Inflammatory macrophage treated with lipopolysaccharide for 4 hours (primary cell): ENCODE measurements around the gene RBP5.

Experiments
- DNase-seq: peaks from one replicate; pipeline ENCODE4 v3.0.0-alpha.2; 2020

Gene RBP5

DNA sequence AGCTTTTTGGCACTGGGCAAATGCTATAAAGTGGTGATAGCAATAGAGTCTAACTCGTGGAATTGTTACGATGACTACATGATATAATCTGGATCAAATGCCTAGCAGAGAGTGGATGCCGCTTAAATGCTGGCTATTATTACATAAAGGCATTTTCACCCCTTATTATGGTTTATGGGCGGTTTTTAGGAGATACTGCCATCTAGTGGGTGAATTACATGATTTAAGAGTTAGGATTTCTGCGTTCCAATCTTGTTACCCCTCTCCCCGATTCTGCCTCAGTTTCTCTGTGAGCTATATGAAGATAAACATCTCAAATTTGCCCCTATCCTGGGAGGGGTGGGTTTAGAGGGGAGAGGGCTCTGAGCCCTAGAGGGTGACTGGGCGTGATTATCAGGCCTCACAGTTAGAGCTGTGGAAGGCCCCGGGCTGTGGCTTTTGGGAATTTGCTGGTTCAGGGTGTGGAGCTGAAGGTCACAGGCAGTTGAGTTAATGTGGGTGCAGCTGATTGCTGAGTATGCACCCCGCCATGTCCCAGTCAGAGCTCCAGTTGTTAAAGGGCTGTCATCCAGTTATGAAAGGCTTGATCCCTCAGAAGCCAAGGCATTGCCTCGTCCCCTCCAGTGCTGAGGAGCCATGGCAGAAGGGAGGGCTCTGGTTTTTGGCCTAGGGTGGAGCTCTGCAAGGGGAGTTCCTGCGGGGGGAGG is 15.9 kb upstream of the RBP5 start:
- DNase-seq, result peak; percentile 50

DNA sequence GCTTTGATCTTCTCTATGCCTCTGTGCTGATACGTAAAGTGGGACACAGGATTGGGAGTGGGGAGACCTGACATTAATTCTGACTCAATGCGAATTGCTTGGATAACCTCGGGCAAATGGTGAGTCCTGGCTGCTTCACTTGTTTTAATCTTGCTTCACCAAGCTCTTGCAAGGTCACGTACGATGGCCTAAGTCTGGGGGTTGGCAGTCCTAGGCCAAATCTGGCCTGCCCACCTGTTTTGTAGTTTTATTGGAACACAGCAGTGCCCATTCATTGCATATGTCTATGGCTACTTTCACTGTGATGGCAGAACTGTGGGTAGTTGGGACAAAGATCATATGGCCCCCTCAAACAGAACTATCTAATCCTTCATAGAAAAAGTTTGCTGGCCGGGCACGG is 14.9 kb upstream of the RBP5 start:
- DNase-seq, result no peak

DNA sequence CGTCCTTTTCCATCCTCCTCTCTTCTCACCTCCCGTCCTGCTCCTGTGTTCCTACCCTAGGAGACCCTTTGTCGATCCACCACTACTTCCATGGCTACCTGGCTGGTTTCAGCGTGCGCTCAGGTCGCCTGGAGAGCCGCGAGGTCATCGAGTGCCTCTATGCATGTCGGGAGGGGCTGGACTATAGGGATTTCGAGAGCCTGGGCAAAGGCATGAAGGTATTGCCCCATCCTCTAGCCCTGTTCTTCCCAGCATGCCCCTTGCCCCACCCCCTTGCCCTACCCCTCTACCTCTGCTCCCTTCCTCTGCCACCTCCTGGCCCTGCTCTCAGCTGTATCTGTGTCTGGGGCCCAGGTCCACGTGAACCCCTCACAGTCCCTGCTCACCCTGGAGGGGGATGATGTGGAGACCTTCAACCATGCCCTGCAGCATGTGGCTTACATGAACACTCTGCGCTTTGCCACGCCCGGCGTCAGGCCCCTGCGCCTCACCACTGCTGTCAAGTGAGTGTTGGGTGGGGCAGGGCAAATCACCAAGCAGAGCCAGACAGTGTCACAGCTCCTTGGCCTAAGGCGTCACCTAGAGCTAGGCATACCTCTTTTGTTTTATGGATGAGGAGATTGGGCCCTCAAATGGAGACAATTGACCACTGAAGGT is 14.2 kb upstream of the RBP5 start:
- no peak for DNase-seq

DNA sequence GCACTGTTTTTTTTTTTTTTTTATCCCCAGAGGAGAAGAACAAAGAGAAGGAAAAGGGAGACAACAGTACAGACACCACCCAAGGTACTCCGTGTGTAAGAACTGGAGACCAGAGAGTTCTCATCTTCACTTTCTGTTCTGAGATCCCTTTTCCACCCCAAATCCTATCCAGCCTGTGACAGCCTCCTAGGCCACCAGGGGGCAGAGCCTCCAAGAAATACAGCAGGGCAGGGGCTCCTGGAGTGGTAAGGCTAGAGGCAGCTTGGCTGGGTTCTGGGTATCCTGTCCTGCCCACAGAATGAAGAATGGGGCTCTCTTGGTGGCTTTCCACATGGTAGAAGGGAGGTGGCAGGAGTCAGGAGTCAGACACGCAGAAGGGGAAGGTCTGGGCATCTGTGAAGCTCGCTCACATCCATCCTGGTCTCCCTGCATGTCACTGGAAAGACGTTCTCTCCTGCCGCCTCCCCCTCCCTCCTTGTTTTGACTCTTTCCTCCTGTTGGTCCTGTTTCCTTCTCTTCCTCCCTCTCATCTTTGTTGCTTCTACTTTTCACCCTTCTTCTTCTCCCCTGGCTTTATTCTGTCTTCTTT is 13.5 kb upstream of the RBP5 start:
- DNase-seq, result peak; percentile 74

DNA sequence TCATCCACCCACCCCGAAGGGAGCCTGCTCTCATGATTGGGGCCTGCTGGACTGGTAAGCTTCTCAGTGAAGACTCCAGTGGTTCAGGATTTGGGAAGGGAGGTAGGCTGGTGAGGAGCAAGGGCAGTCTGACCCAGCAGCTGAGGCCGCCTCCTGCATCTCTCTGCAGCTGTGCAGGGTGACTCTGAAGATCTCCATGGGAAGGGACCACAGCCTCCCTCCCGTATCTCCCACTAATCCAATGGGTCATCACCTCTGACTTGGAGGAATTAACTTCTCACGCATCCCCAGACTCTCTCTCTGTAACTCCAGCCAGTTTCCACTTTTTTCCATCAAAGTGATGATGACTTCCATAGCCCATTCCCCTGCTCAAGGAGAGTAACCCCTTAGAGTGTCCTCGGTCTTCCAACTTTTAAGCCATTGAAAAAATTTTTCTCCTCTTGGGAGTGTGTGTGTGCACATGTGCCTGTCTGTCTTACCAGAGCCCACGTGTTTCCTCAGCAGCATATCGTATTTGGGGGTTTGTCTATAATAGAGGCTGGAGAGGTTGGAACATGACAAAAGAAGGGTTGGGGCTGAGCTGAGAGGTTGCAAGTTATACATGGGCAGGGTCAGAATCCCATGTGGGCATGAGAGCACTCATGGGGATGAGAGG is 12.8 kb upstream of the RBP5 start:
- no peak for DNase-seq

DNA sequence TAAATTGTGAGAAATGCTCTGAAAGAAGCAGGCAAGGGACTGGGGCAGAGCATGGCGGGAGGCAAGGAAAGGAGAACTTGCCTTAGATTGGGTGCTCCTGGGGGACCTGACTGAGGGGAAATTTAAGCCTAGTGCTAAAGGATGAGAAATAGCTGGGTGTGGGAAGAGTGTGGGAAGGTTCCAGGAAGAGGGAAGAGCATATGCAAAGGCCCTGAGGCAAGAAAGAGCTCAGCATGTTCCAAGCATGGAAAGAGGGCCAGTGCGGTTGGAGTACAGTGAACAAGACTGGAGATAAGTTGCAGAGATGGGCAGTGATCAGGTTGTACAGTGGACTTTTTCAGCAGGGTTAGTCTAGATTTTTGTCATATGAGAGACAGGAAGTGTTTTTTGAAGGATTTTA is 10.5 kb upstream of the RBP5 start:
- DNase-seq, result no peak

DNA sequence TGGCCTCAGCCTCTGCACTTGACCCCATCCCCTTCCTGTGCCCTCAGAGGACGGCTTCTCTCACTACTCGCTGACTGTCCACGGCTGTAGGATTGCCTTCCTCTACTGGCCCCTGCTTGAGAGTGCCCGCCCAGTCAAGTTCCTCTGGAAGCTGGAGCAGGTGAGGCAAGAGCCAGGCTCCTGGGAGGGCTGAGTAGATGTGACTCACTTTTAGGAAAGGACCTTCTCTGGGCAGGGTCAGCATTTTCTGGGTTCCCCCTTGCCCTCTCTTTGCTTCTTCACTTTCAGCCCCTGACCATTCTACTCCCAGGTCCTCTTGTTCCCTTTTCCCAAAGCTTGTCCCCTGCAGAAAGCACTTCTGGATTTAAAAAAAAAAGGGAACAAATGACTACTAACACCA is 9.2 kb upstream of the RBP5 start:
- peak; percentile 58 for DNase-seq

DNA sequence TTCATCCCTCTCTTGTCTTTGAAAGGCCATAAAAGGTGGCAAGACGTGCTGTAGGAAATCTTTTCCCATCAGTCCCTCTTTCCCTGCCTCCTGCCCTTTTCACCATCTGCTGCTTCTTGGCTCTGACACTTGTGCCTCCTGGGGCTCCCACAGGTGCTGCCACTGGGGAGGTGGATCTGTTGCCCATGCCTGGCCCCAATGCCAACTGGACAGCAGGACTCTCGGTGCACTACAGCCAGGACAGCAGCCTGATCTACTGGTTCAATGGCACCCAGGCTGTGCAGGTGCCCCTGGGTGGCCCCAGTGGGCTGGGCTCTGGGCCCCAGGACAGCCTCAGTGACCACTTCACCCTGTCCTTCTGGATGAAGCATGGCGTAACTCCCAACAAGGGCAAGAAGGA is 8.0 kb upstream of the RBP5 start:
- no peak for DNase-seq

DNA sequence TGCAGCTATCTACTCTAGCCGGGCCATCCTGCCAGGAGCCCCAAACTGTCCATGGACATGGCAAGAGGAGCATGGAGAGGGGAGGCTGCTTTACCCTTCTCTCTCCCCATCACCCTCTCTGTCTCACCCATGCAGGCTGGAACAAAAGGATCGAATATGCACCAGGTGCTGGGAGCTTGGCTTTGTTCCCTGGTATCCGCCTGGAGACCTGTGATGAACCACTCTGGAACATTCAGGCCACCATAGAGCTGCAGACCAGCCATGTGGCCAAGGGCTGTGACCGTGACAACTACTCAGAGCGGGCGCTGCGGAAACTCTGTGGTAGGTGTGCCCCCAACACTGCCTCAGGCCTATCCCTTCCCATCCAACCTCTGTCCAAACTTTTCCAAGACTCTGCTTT is 7.4 kb upstream of the RBP5 start:
- no peak for DNase-seq

DNA sequence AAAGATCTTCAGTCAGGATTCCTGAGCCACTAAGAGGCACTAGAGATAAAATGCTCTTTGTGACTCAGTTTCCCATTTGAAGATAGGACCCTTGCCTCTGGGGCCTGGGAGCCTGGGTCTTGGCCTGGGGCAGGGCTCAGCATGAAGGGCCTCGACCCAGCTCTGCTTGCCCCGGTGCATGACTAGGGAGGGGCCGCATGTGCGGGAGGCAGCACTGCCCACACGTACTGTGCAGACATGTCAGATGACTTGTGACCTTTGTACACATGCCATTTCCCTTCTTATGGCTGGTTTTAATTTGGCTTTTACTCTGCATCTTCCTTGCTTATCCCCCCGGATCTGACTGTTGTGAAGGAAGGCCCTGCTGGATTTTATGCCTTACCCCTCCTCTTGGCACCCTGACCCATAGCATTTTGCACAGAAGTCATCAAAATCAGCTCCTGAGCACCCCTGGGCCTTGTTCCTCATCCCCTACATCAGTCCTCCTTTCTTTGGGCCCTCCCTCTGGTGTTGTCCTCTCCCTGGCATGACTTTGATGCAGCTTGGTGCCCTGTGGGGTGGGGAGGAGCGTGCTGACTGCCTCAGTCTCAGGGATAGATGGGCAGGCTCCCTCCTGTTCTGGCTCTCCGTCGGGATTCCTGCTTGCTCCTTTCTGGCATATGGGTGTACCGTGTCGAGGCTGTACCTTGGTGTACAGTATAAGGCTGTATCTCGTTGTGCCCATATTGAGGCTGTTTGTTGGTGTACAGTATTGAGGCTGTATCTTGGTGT is 5.9 kb upstream of the RBP5 start:
- DNase-seq, result peak; percentile 21

DNA sequence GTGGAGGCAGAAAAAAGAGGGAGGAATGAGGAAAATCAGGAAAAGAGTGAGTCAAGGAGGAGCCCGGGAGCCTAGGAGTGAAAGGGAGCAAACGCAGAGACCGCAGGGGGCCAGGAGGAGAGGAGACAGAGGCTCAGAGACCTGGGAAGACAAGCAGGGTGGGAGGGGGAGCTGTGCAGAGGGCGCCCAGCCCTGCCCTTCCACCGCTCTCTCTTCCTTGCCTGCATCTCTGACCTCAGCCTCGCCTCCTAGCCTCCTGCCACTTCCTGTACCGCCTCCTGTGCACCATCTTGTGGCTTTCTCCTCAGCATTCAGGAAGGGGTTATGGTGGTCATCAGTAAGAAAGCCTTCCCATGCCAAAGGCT is 2.8 kb upstream of the RBP5 start:
- DNase-seq, result no peak

DNA sequence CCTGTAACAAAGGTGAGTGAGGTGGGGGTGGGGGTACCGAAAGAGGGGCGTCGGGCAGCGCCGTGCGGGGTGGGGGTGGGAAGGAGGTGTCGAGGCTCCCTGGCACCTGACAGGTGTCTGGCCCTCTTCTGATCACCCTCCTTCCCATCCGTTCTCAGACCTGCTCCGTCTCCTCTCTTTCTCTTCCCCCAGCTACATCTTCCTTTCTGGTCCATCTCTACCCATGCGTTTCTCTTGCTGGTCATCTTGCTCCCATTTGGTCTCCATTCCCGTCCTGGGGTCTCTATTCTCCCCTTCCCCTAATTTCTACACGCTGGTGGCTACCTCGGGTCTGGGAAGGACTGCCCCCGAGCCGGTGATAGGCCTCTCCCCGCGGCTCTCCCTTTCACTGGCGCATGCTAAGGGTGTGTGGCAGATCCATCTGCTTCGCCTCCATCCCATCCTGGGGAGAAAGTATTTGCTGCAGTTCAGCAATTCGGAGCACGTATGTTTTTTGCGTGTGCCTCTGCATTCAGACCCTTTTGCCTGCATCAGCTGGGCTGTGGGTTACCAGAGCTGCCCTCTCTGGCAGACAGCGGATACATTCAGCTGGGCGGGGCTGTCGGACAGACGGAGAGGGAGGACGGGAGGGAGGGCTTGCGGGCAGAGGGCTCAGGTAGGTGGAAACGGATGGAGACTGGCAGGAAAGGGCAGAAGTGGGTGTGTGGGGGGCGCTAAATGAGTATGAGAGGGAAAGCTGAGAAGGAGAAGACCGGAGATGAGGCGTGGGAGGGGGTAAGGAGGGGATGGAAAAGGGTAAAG is 2.2 kb upstream of the RBP5 start:
- no peak for DNase-seq

DNA sequence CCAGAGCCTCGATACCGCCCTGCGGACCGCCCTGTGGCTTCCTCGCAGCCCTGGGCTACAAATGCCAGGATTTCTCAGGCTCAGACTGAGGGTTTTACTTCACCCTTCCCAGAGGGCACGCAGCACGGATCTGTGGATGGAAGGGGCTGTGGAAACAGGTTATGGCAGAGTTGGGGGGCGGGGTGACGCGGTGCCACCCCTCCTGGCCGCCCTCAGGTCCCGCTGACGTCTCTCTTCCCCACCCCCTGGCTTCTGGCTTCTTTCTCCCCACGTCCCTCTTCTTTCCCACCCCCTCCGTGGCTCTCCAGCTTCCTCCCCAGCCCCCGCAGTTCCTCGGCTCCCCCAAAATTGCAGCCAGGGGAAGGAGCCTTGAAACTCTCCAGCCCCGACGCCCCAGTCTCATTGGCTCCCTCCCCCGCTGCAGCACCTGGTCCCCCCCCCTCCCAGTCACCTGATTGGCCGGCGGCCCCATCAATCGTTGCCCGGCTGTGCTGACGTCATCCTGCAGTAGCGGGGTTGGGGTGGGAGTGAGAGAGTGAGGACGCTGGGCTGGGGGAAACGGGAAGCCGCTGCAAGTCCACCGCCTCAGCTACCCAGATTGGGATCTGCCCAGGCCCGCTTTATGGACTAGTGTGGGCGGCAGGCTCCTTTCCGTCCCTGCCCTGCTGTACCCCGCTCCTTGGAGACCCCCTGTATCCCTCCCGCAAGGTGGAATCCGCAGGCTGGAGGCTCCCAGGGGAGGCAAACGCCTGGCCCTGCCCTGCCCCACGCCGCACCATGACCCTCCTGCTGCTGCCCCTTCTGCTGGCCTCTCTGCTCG is 1.4 kb upstream of the RBP5 start, which contains the start of gene CLSTN3:
CLSTN3 (plus strand) TSS at position 500 of the 820 bp plus-strand sequence; CDS start at position 778, 278 bp downstream.
- DNase-seq, result peak; percentile 25

DNA sequence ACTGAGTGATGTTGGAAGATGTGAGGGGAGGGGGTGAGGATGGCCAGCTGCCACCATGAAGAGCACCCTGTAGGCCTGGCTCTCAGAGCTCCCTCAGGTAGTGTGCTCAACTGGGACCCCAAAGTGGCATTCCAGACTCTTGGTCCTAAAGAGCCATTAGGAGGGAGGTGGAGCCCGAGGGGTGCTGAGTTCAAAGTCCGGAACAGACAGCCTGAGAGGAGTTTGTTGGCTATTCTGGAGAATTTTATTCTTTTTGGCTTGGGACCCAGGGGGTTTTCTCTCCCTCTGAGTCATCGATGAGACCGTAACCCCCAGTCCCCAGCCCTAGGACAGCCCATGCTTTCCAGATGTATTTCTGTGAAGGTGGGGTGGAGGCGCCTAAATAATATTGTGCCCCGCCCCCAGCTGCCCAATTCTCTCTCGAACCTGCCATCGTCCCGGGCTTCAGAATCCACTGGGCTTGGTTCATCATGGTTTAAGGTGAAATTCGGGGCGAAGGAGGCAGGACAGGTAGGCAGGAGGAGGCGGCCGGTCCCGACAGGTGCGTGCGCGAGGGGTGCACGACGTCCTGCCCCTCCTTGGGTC is 690 bp upstream of the RBP5 start:
- DNase-seq, result no peak

DNA sequence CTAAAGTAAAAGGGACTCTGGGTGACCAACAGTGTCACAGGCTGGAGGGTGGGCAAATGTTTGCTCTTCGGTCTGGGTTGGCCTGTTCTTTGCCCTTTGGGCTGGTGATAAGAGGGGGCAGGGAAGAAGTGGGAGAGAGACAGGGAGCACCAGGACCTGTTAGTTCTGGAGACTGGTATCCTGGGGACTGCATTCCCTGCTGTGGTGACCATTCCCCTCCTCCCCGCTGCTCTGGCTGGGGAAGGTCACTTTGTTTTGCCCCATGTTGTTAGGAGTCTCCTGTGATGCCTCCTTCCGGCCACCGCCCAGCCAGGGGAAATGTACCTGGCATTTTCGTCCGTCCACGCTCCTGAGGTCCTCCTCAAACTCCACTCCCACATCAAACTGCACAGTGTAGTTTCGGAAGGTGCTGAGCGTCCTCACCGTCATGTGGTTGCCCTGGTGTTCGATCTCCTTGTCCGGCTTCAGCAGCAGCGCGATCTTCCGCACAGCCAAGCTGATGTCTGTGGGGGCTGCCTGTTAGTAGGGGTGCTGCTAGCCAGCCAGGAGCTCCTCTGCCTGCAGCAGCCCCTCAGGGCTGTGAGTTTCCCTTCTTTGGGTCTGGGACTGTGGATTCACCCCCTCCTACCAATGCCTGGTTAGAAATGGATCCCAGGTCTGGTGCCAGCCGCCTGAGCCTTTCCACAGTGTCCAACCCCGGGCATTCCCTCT is 618 bp downstream of the RBP5 start:
- DNase-seq, result no peak

DNA sequence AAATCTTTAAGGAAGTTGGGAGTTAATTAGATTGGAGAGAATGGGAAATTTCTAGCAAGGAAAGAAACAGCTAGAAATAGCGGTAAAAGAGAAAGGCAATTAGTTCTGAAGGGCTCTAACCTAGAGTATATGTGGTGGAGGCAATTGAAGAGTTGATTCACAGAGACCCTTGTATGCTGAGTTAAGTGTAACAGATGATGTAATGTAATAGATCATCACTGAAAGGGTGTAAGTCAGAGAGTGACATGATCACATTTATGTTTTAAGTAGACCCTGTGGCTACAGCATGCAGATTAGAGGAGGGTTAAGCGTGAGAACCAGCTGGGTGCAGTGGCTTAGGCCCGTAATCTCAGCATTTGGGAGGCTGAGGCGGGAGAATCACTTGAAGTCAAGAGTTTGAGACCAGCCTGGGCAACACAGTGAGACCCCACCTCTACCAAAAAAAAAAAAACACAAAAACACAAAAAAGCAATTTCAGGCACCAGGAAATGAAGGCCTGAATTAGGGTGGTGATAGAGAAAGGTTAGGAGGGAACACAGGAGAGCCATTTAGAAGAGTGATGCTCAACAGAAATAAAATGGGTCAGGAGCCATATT is 3.0 kb downstream of the RBP5 start:
- no peak for DNase-seq

DNA sequence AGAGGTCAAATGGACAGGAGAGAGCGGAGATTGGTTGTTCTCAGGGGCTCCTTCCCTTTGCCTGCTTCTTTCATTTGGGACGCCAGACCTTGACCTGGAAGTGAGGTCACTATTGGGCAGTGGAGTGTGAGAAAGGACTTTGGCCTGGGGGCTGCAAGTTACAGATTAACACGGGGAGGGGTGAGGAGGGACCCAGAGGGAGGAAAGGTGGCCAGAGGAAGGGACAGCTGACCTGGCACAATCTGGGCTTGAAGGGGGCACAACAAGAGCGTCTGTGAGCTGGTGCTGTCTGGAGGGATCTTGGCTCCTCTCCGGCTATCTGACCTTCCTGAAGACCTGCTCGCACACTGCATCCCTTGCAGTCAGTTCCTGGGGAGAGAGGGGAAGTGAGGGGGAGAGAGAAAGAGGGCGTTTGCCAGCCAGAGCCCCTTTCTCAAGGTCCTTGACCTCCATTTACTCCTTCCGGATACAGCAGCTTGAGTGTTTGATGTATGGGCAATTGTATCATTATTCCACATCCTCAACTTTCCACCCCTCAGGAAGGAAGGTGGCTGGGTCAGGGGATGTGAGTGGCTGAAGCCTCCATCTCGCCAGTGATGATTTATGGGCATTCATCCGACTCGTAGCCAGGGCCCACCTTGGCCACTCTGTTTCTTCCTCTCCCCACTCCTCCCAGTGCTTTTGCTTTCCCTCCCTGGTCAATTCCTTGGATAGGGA is 4.7 kb downstream of the RBP5 start:
- DNase-seq, result no peak

DNA sequence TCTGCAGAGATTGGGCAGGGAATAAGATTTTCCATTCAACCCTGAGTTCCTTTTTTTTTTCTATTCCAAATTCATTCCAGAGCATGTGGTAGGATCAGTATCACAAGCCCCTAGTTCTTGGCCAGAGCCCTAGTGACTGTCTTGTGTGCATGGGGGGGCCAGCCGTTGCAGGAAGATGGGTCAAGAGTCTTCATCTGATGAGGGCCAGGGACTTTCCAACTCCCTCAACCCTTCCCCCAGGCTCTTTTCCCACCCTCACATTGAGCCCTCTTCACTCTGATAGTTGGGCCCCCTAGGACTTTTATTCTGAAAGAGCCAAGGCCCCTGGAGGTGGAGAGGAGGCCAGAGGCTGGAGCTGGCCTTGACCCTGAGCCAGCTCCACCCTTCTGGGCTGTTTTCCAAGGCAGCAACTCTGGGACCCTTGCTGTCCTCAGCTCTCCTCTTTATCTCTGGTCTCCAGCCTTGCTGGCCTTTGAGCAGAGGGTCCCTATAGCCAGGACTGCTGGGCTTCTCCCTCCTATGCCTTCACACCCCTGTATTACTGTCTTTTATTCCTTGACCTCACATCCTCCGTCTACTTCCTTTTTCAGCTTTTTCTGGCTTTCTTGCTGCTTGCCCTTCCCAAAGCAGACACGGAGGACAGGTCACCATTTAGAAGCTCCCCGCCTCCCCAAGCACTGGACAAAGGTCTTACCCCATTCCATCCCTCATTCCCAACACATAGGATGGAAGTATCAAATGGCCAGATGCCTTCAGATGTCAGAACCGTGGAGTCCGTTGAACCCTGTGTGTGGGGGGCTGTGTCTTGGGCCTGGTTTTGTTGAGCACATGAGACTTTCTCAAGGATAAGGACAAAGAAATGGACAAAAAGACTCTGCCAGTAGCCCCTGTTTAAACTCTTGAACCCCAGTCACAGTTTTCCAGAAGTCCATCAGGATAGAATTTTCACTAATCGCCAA is 5.6 kb downstream of the RBP5 start:
- DNase-seq, result no peak
